Measurements from ENCODE around the gene HYI.
"Not testable (repeated sequence)": the region's sequence is repeated elsewhere in the genome, so short reads cannot be mapped to it uniquely, and the experiment has no call there.

Gene HYI, protein sequence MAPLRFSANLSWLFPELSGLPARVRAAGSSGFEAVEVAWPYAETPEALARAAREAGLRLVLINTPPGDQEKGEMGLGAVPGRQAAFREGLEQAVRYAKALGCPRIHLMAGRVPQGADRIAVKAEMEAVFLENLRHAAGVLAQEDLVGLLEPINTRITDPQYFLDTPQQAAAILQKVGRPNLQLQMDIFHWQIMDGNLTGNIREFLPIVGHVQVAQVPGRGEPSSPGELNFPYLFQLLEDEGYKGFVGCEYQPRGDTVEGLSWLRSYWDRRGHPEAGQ

GRCh38 chr1:43453442-43454269 lies at the start of gene HYI:
TSS of gene HYI (minus strand) at chr1:43453931. CDS start at chr1:43453793, 138 bp downstream.
- DNase-seq, result peak; percentile 90

- not testable (repeated sequence) for DNase-seq
Measured at GRCh38 chr1:43501806-43502205, 48.1 kb upstream of the HYI start.

DNA sequence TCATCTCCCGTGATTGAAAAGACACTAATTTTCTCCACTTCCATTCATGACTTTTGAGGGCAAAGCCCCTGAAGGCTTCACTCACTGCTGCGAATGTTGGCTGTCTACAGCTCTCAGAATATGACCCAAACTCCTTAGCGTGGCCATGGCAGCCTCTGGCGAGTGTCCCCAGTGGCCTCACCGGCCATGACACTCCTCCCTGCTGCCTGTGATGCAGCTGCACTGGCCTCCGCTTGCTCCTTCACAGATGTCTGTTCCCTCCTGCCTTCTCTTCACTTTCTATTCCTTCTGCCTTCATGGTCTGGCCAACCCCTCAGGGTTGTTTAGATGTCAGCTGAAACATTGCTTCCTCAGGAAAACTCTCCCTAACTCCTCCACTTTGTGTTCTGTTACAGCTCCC lies 46.2 kb upstream of the HYI start:
- no peak for DNase-seq

DNA sequence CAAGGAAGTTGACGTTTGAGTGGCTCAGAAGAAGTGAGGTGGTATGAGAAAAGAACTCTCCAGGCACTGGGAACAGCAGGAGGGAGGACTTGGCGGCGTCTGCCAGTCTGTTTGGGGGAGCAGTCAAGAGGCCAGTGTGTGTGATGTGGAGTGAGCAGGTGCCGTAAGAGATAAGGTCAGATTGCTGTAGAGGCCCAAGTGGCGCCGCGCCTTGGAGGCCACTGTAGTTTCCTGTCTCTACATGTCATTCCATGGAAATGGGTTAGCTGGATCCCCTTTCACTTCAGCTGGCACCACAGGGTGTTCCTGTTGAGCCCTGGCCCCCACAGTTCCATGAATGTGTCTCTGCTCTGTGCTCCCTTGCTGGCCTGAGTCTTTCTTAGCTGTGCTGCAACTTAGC lies 41.5 kb upstream of the HYI start:
- DNase-seq, result no peak

- peak; percentile 34 for DNase-seq
Measured at GRCh38 chr1:43493661-43494450, 40.1 kb upstream of the HYI start.

DNA sequence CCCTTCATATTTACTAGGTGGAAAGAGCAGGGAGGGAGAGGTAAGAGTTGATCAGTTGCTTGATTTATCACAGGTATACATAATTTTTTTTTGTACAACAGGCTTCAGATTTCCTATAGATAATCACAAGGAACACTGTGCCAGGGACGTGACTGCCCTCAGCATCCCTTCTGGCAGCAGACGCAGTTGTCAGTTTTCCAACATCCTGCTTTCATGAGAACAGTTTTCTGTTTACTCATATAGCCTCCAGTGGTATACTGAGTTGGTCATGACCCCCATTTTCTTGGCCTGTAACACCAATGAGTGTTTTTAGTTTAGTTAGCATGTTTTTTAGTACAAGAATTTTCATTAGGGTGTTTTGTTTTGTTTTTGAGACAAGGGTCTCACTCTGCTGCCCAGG lies 39.1 kb upstream of the HYI start:
- DNase-seq, result no peak

DNA sequence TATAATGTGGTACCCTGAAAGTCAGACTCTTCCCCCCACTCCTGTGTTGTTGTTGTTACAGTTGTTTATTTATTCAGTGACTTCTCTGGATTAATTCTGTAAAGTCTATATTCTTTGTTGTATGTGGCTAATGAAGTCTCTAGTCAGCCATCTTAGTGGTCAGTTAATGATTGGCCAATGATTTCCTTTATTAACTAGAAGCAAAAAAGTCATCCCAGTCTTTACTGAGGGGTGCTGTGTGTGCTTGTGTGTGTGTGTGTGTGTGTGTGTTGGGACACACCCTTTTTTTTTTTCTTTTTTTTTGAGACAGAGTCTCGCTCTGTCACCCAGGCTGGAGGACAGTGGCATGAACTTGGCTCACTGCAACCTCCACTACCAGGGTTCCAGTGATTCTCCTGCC lies 37.3 kb upstream of the HYI start:
- DNase-seq, result no peak

GRCh38 chr1:43488165-43488564 lies 34.4 kb upstream of the HYI start:
- no peak for DNase-seq

GRCh38 chr1:43484367-43484766 lies 30.6 kb upstream of the HYI start:
- peak; percentile 54 for DNase-seq

GRCh38 chr1:43482215-43482614 lies 28.5 kb upstream of the HYI start:
- DNase-seq, result no peak

GRCh38 chr1:43481491-43481890 lies 27.8 kb upstream of the HYI start:
- peak; percentile 64 for DNase-seq

DNA sequence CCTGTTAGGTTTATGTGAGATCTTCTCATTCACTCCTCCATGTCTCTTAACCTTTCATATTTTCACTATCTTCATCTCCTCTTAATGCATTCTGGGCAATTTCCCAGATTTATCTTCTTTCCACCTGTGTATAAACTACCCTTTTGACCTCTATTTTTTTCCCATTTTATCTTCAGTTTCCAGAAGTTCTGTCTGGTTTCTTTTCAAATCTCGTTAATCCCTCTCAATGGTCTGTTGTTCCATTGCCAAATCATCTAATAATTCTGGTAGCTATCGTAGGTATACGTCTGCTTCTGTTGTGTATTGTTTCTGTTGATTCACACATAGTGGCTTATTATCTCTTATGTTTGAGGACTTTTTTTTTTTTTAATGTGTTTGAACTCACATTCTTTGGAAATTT lies 25.7 kb upstream of the HYI start:
- no peak for DNase-seq

DNA sequence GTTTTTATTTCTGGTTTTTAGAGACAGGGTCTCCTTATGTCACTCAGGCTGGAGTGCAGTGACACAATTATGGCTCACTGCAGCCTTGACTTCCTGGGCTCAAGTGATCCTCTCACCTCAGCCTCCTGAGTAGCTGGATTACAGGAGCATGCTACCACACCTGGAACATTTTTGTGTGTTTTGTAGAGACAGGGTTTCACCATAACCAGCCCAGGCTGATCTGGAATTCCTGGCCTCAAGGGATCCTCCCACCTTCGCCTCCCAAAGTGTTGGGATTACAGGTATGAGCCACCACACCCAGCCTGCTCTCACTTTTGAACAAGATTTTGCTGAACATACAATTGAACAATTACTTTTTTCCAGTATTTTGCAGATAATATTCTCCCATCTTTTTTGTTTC lies 24.0 kb upstream of the HYI start:
- no peak for DNase-seq

GRCh38 chr1:43475611-43476401 lies 22.1 kb upstream of the HYI start:
- peak; percentile 81 for DNase-seq

GRCh38 chr1:43473463-43473862 lies 19.7 kb upstream of the HYI start:
- DNase-seq, result no peak

GRCh38 chr1:43472463-43473151 lies 18.9 kb upstream of the HYI start:
- DNase-seq, result peak; percentile 97

GRCh38 chr1:43472087-43472462 lies 18.3 kb upstream of the HYI start:
- DNase-seq, result no peak

- DNase-seq, result no peak
Measured at GRCh38 chr1:43469932-43470331, 16.2 kb upstream of the HYI start.

DNA sequence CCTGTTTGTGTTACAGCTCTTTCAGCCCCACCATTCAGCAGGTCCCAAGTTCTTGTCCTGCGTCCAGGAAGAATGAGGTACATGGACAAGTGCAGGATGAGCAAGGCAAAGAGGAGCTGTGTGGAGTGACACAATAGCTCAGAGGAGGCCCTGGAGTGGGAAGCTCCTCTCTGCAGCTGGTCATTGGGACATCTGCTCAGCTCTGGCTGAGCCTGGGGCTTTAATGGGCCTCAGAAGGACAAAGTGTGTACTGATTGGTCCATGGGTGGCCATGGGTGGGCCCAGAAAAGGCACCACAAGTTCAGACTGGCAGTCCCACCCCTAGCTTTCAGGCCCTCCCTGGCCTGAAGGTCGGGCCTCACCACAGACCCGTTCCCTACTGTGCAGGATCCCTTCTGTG lies 14.7 kb upstream of the HYI start:
- no peak for DNase-seq

GRCh38 chr1:43466403-43466802 lies 12.7 kb upstream of the HYI start:
- peak; percentile 37 for DNase-seq

GRCh38 chr1:43465505-43466067 lies 11.9 kb upstream of the HYI start:
- DNase-seq, result no peak
